Cortex of kidney (tissue), 1 donor: ENCODE results near the gene SLBP.
"Not testable (repeated sequence)": the region's sequence is repeated elsewhere in the genome, so short reads cannot be mapped to it uniquely, and the experiment has no call there.

Experiments used
- DNase-seq: peaks from one replicate; lab custom pipeline; 2025; lab: John Stamatoyannopoulos, UW

SLBP gene

GRCh38 chr4:1711571-1712215 is 426 bp downstream of the SLBP start:
- DNase-seq = no peak

- DNase-seq = no peak
These were observed 1.0 kb downstream of the SLBP start for GRCh38 chr4:1711055-1711570.

- no peak for DNase-seq
These were observed 3.5 kb downstream of the SLBP start for GRCh38 chr4:1708581-1708980.

- DNase-seq = no peak
These were observed 5.8 kb downstream of the SLBP start for GRCh38 chr4:1706358-1706757.

GRCh38 chr4:1705732-1706131 is 6.4 kb downstream of the SLBP start:
- DNase-seq = no peak

- DNase-seq = no peak
These were observed 8.3 kb downstream of the SLBP start for GRCh38 chr4:1703867-1704266.

GRCh38 chr4:1701671-1702070 is 10.4 kb downstream of the SLBP start:
- DNase-seq = not testable (repeated sequence)

GRCh38 chr4:1695913-1696312 is 16.2 kb downstream of the SLBP start:
- no peak for DNase-seq

- no peak for DNase-seq
These were observed 18.8 kb downstream of the SLBP start for GRCh38 chr4:1693131-1693896.

GRCh38 chr4:1691737-1692373 is 20.3 kb downstream of the SLBP start:
- no peak for DNase-seq

GRCh38 chr4:1690698-1691097 is 21.4 kb downstream of the SLBP start:
- DNase-seq = no peak

GRCh38 chr4:1686440-1687036 is 25.6 kb downstream of the SLBP start:
- no peak for DNase-seq

- no peak for DNase-seq
These were observed 26.6 kb downstream of the SLBP start for GRCh38 chr4:1685235-1686150.

- peak; percentile 30 for DNase-seq
These were observed 27.4 kb downstream of the SLBP start for GRCh38 chr4:1684506-1685234.

- DNase-seq = no peak
These were observed 28.2 kb downstream of the SLBP start, which contains the start of gene FAM53A for GRCh38 chr4:1683736-1684505. Gene FAM53A, minus strand, starts transcription at chr4:1684313. Its CDS starts 15,572 bp downstream, at chr4:1668741.

GRCh38 chr4:1683261-1683735 is 28.8 kb downstream of the SLBP start:
- no peak for DNase-seq

GRCh38 chr4:1682860-1683259 is 29.3 kb downstream of the SLBP start:
- DNase-seq = no peak

GRCh38 chr4:1678244-1678643 is 33.9 kb downstream of the SLBP start:
- DNase-seq = no peak

- DNase-seq = no peak
These were observed 35.3 kb downstream of the SLBP start for GRCh38 chr4:1676605-1677525.
